ENCODE data around the gene CLEC2L. TPM values are rescaled to one million over a fixed set of nuclear protein-coding genes. Genes with fewer than 3 reads are reported as not detected.

The CLEC2L gene
- total RNA-seq, 4 donors from 2014 or later = 17.3 TPM; not detected in 3

- no peak for DNase-seq
- Histone ChIP-seq H3K4me3 (no peak overlapping the region), H3K9me3 (no peaks in the 10 kb centered on the region), H3K27ac (no peak overlapping the region), H3K36me3 (peaks cover 0 to 1% (median 0%) of the 10 kb centered on the region in 4 donors), H3K27me3 (peaks cover 5% of the 10 kb centered on the region), H3K4me1 (peaks cover 0 to 10% (median 0%) of the 10 kb centered on the region in 4 donors)
- intact Hi-C loops (cut with DNase I; ENCODE audit: low total_unique reads) = no loop called here
- TF ChIP-seq POLR2A (IDR thresholded peaks at IDR 0.05) (no peak), EP300 (IDR thresholded peaks at IDR 0.05; ENCODE audit: low read depth) (no peak), POLR2AphosphoS5 (IDR thresholded peaks at IDR 0.05) (no peak)
- TF ChIP-seq, protein P1, sequence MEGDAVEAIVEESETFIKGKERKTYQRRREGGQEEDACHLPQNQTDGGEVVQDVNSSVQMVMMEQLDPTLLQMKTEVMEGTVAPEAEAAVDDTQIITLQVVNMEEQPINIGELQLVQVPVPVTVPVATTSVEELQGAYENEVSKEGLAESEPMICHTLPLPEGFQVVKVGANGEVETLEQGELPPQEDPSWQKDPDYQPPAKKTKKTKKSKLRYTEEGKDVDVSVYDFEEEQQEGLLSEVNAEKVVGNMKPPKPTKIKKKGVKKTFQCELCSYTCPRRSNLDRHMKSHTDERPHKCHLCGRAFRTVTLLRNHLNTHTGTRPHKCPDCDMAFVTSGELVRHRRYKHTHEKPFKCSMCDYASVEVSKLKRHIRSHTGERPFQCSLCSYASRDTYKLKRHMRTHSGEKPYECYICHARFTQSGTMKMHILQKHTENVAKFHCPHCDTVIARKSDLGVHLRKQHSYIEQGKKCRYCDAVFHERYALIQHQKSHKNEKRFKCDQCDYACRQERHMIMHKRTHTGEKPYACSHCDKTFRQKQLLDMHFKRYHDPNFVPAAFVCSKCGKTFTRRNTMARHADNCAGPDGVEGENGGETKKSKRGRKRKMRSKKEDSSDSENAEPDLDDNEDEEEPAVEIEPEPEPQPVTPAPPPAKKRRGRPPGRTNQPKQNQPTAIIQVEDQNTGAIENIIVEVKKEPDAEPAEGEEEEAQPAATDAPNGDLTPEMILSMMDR (IDR thresholded peaks at IDR 0.05) = no peak
- in situ Hi-C loops (cut with MboI; ENCODE audit: low pct_ligation_motif_present in 1 of 4, low pct_unique_long_range_greater_than_20kb in 1 of 4, low sequenced_read_pairs in 3 of 4) = no loop called here
- WGBS, 2 donors (ENCODE audit: low coverage in 1 of 2) = 92% methylated on average over 12 of the region's 12 CpGs; no CpG with 5 or more reads in 1 of the 2 donors
Measured at GRCh38 chr7:139562491-139562890, 39.0 kb downstream of the CLEC2L start.

DNA sequence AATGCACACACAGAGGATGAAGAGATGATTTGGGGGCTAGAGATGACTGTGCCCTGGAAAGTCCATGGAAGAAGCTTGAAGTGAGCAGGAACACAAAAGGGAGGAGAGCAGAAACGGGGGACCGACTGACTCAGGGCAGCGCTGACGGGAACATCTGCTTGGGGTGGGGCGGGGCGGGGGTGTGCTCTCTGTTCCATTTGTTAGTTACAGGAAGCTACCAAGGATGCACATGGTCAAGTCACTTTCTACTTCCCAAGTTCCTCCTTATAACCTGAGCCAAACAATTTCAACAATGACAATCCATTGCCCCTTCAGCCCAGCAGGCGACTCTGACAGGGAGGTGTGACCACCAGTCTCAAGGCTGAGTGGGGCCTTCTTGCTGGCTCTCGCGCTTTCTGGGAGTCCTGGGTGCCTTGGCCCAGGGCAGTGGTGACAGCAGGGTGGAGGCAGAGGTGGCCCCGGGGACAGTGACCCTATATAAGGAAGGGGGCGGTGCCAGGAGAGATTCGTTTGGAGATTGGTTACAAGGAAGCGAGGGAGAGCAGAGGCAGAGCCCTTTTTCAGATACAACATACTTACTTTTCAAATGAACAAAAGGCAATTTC, 39.6 kb downstream of the CLEC2L start:
- Histone ChIP-seq H3K9me3 (no peaks in the 10 kb centered on the region), H3K36me3 (peaks cover 0 to 1% (median 0%) of the 10 kb centered on the region in 4 donors), H3K27me3 (peaks cover 5% of the 10 kb centered on the region), H3K27ac (no peak overlapping the region), H3K4me3 (no peak overlapping the region), H3K4me1 (peaks cover 0 to 4% (median 0%) of the 10 kb centered on the region in 4 donors)
- no peak for TF ChIP-seq POLR2A (IDR thresholded peaks at IDR 0.05)
- TF ChIP-seq, protein P1 (IDR thresholded peaks at IDR 0.05) = no peak
- TF ChIP-seq POLR2AphosphoS5 (IDR thresholded peaks at IDR 0.05) = no peak
- no peak for TF ChIP-seq EP300 (IDR thresholded peaks at IDR 0.05; ENCODE audit: low read depth)
- intact Hi-C loops (cut with DNase I; ENCODE audit: low total_unique reads) (no loop called here), in situ Hi-C loops (cut with MboI; ENCODE audit: low pct_ligation_motif_present in 1 of 4, low pct_unique_long_range_greater_than_20kb in 1 of 4, low sequenced_read_pairs in 3 of 4) (no loop called here)
- no peak for DNase-seq
- 88 to 100% methylated on average over 4 to 13 of the region's 13 CpGs for WGBS, 2 donors (ENCODE audit: low coverage in 1 of 2)

GRCh38 chr7:139563856-139564255, 40.4 kb downstream of the CLEC2L start:
- TF ChIP-seq, protein P1 (IDR thresholded peaks at IDR 0.05) = no peak
- in situ Hi-C loops (cut with MboI; ENCODE audit: low pct_ligation_motif_present in 1 of 4, low pct_unique_long_range_greater_than_20kb in 1 of 4, low sequenced_read_pairs in 3 of 4) = no loop called here
- Histone ChIP-seq H3K36me3 (peaks cover 0 to 1% (median 0%) of the 10 kb centered on the region in 4 donors), H3K4me1 (no peaks in the 10 kb centered on the region), H3K4me3 (no peak overlapping the region), H3K27ac (no peak overlapping the region), H3K9me3 (no peaks in the 10 kb centered on the region), H3K27me3 (peaks cover 5% of the 10 kb centered on the region)
- intact Hi-C loops (cut with DNase I; ENCODE audit: low total_unique reads) = no loop called here
- DNase-seq = no peak
- 91 to 100% methylated on average over 3 to 5 of the region's 5 CpGs for WGBS, 2 donors (ENCODE audit: low coverage in 1 of 2)

DNA sequence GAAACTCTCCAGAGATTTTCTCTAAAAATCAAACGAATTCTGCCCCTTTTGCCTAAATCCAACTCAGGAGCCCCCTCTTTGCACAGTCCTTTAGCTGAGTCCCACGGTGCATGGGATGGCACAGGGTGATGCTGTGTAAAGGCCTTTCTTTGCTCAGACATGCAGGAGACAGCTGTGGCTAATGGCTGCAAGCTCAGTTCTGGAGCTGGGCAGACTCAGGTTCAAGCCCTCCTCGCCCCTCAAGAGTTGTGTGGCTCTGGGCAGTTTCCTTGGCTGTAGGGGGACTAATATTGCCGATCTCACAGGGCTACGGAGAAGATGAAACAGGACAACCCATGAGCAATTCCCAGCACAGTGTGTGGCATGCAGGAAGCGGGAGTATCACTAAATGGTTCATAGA, 42.6 kb downstream of the CLEC2L start:
- WGBS, 2 donors (ENCODE audit: low coverage in 1 of 2) = 91 to 92% methylated on average over 2 to 6 of the region's 6 CpGs
- no peaks in the 10 kb centered on the region for H3K9me3 ChIP-seq
- in situ Hi-C loops (cut with MboI; ENCODE audit: low pct_ligation_motif_present in 1 of 4, low pct_unique_long_range_greater_than_20kb in 1 of 4, low sequenced_read_pairs in 3 of 4) (no loop called here), intact Hi-C loops (cut with DNase I; ENCODE audit: low total_unique reads) (no loop called here)
- no peak for DNase-seq
- no peak overlapping the region for H3K27ac ChIP-seq
- H3K4me3 ChIP-seq = no peak overlapping the region
- no peaks in the 10 kb centered on the region for H3K27me3 ChIP-seq
- no peaks in the 10 kb centered on the region for H3K36me3 ChIP-seq
- H3K4me1 ChIP-seq = no peaks in the 10 kb centered on the region
- TF ChIP-seq EP300 (IDR thresholded peaks at IDR 0.05; ENCODE audit: low read depth) (no peak), POLR2AphosphoS5 (IDR thresholded peaks at IDR 0.05) (no peak), POLR2A (IDR thresholded peaks at IDR 0.05) (no peak)
- TF ChIP-seq, protein P1 (IDR thresholded peaks at IDR 0.05) = no peak

Measured in transverse colon (tissue), 4 donors.